GM12891 (cell line): Measurements from ENCODE around the gene CDH13.

Experiments used
- POLR2A ChIP-seq: IDR thresholded peaks from 2 replicates; pipeline ENCODE4 v1.6.1; 2011; ENCODE audit warnings: low read depth, low read length, control low read depth
- POLR2AphosphoS5 ChIP-seq: IDR thresholded peaks from 2 replicates; pipeline ENCODE4 v1.6.1; 2011; ENCODE audit warnings: low read depth, low read length, control low read depth
- SPI1 ChIP-seq: IDR thresholded peaks from 2 replicates; pipeline ENCODE4 v1.6.1; 2011; ENCODE audit warnings: low read depth, low read length, control low read depth
- TAF1 ChIP-seq: IDR thresholded peaks from 2 replicates; pipeline ENCODE4 v1.6.1; 2011; ENCODE audit warnings: low read depth, low read length, control low read depth

DNA sequence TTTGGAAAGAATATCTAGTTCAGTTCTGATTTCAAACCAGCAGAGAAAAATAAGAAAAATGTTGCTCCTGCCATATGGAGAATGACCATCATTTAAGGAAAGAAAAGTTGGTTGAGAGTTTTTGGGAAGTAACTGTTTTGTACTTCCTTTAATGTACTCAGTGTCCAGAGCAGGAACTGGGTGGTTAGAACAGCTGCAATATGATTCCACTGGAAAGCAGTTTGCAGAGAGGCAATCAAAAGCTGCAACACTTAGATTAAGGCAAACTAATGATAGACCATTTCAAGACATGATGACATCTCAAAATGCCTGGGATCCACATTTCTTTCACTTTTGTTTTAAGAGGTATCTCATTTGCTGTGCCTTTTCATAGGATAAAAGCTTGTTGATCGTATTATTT, 867.7 kb downstream of the CDH13 start:
- no peak for TF ChIP-seq POLR2AphosphoS5
- no peak for TF ChIP-seq TAF1
- no peak for TF ChIP-seq POLR2A
- TF ChIP-seq SPI1, result no peak
